ENCODE measurements around the gene ANAPC16.
"Not testable (repeated sequence)": the region's sequence is repeated elsewhere in the genome, so short reads cannot be mapped to it uniquely, and the experiment has no call there.

ANAPC16 gene

GRCh38 chr10:72265990-72266865 lies 50.4 kb downstream of the ANAPC16 start:
- DNase-seq: no peak

DNA sequence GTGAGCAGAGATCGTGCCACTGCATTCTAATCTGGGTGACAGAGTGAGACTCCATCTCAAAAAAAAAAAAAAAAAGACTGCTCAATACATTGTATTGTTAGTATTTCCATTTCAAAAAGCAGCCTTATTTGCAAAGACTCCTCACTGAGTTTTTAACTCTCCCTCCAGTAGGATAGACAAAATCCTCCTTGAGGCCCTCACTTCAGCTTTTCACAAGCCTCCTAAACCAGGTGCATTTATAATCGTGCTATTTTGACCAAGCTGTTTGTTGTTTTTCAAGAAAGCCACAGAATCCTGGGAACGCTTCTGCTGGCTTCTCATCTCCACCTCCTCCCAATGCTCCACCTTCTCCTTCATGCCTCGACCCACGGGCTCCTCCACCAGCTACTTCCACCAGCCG lies 51.6 kb downstream of the ANAPC16 start:
- no peak for DNase-seq

DNA sequence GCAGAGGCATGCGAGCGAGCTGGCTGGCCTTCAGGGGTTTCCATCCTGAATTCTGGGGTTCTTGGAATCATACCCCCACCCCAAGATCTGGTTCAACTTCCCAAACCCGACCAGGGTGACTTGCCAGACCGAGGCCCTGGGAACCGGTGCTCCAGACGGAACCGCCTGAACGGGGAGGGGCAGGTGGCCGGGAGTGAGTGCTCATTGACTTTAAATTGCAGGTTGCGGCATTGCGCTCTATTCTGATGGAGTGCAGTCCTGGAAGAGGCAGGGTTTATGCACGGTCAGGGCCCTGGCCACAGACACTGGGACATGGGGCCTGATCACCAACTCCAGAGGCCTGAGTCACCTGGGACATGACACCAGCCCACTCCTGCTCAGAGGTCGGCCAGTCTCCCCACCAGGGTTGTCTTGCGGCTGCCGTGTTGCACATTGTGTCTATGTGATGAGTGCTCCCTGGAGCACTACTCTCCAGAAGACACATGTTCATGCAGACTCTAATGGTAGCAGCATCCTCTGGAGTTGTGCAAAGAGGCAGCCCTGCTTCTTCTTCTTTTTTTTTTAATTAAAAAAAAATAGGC lies 52.1 kb downstream of the ANAPC16 start:
- DNase-seq: no peak

- not testable (repeated sequence) for DNase-seq
Measured at GRCh38 chr10:72268475-72269200, 52.8 kb downstream of the ANAPC16 start.

DNA sequence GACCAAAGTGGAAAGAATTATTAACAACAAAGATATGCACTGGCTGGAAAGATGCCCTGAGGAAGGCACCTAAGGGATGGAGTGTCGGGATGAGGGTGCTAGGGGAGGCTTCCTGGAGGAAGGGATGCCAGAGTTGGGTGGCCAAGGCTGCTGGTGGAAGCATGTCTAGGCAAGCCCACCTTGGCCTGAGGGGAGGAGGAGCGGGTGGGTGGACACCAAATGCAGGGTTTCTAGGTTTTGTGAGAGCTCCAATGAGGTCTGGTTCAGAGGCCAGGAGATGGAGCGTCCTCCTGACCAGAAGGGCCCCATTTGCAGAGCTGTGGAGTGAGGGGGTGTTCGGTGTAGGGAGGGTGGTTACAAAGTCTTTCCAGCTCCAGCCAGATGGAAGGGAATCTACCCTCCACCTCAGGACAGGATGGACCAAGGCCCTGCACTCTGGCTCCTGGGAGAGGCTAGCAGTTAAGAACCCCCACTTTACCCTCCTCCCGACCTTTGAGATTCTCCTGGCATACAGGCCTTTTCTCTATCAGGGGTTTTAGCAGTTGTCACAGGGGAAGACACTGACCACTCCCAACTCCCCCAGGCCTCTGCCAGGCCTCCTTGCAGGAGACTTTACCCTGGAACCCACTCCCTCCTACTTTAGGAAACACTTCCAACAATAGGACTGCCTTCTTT lies 54.9 kb downstream of the ANAPC16 start:
- no peak for DNase-seq

- DNase-seq: peak; percentile 40
Measured at GRCh38 chr10:72272689-72273409, 57.0 kb downstream of the ANAPC16 start.

DNA sequence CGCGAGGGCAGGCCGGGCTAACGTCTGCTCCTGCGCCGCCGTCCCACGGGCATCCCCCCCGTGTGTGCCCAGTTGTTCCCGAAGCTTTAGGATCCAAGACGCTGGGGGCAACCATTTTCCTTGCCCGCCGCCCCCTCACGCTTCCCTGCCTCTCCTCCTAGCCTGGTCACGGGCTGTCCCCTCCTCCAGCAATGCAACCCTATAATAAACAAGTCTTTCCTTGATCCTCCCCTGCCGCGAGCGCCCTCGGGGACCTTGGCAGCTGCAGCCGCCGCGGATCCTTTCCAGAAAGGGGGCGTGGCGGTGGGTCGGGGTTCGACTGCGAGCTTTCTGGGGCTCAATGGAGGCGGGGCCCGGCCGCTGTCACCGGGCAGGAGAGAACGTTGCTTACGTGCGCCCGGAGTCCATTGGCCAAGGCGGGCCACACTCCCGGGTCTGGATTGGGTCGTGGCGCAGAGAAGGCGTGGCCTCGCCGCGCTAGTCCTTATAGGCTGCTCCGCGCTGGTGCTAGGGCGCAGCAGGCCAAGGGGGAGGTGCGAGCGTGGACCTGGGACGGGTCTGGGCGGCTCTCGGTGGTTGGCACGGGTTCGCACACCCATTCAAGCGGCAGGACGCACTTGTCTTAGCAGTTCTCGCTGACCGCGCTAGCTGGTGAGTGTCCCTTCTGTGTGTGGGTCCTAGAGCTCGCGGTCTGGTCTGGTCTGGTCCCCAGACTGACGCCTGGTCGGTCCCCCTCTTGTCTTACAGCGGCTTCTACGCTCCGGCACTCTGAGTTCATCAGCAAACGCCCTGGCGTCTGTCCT lies 57.8 kb downstream of the ANAPC16 start, which contains the start of gene DDIT4:
DDIT4 (plus strand) TSS at position 515 of the 803 bp plus-strand sequence. CDS start 293 bp downstream, outside the sequence.
- DNase-seq: peak; percentile 98

GRCh38 chr10:72274213-72274729 lies 58.5 kb downstream of the ANAPC16 start:
- no peak for DNase-seq

GRCh38 chr10:72274730-72275350 lies 59.0 kb downstream of the ANAPC16 start:
- peak; percentile 84 for DNase-seq

DNA sequence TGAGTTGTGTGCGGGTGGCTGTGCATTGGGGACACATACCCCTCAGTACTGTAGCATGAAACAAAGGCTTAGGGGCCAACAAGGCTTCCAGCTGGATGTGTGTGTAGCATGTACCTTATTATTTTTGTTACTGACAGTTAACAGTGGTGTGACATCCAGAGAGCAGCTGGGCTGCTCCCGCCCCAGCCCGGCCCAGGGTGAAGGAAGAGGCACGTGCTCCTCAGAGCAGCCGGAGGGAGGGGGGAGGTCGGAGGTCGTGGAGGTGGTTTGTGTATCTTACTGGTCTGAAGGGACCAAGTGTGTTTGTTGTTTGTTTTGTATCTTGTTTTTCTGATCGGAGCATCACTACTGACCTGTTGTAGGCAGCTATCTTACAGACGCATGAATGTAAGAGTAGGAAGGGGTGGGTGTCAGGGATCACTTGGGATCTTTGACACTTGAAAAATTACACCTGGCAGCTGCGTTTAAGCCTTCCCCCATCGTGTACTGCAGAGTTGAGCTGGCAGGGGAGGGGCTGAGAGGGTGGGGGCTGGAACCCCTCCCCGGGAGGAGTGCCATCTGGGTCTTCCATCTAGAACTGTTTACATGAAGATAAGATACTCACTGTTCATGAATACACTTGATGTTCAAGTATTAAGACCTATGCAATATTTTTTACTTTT lies 59.7 kb downstream of the ANAPC16 start:
- peak; percentile 54 for DNase-seq

DNA sequence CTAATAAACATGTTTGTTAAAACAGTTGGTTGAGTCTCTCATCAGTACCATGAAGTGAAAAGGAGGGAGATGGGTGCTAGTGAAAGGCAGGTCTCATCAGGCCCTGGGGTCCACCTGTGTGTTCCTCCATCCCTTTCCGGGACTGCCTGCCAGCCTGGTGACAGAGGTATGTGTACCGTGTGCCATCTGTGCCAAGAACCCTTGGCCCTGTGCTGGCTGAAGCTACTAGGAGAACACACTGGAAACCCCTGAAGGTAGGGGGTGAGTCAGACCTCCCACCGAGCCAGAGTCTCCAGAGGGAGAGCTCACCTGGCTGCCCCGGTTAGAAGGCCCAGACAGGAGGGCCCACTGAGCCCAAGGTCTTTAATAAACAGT lies 60.2 kb downstream of the ANAPC16 start:
- DNase-seq: peak; percentile 40

- DNase-seq: no peak
Measured at GRCh38 chr10:72276421-72277339, 60.9 kb downstream of the ANAPC16 start.

GRCh38 chr10:72277340-72277995 lies 61.7 kb downstream of the ANAPC16 start:
- no peak for DNase-seq

DNA sequence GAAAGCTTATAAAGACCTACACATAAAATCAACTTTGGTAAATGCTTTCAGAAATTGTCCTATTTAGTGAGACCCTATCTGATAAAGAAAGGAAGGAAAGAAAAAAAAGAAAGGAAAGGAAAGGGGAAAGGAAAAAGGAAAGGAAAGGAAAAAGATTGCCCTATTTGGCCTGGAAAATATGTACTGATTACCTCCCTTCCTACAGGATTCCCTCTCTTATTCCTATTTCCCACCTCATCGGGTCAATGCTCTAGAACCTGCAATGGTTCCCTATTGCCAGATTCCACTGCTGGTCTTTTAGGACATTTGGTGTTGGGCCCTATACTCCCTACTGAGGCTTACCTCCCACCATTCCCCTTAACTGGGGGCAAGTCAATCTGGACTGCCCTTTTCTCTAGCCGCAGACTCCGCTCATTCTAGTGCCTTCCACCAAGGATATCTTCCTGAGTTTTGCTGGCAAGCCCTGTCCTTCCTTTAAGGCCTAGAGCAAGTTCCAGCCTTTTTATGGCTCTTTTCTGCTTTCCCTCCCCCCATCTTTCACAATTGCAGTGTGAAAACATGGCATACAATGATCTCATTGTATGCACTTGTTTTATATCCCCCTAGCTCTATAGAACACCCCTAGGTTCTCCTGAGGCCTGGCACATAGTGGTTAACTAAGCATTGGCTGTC lies 62.3 kb downstream of the ANAPC16 start:
- no peak for DNase-seq

DNA sequence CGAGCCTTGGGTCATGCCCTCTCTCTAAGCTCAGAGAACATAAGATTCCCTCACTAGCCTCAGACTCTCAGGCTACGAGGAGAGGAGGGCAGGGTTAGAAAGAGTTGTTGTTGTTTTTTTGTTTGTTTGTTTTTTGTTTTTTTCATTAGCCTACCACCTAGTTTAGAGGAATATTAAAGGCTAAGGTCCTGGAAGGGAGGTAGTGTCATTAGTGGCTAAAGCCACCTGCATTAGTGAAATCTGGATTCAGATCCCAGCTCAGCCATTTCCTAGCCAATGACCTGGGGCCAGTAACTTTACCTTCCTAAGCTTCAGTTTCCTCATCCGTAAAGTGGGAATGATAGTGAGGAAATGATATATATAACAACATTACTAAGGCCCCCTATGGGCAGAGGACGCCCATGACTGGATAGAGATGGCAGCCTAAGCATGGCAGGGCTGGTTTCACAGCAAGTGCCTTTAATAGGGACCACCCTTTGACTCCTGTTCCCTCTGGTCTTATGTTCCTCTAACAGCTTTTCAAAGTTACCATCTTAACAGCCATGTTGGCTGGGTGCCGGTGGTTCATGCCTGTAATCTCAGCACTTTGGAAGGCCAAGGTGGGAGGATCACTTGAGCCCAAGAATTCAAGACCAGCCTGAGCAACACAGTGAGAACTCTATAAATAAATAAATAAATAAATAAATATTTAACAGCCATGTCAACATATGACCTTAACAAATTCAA lies 63.0 kb downstream of the ANAPC16 start:
- DNase-seq: no peak

DNA sequence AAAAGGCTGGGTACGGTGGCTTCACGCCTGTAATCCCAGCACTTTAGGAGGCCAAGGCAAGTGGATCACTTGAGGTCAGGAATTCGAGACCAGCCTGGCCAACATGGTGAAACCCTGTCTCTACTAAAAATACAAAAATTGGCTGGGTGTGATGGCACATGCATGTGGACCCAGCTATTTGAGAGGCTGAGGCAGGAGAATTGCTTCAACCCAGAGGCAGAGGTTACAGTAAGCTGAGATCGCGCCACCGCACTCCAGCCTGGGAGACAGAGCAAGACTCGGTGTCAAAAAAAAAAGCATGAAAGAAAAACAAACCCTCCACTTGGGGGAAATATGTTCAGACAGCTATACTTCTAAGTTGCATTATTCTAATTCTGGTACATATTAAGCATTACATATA lies 63.8 kb downstream of the ANAPC16 start:
- not testable (repeated sequence) for DNase-seq

DNA sequence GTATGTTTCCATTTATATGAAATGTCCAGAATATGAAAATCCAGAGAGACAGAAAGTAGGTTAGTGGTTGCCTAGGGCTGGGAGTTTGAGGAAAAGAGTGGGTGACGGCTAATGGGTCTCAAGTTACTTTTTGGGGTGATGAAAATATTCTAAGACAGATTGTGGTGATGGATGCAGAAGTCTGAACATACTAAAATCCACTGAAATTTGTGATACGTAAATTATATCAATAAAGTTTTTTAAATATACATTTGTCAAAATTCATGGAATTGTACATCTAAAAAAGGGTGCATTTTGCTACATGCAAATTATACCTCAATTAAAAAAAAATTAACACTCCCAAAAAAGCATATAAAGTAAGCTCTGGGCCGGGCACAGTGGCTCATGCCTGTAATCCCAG lies 67.3 kb downstream of the ANAPC16 start:
- no peak for DNase-seq
